Large intestine (tissue), 3 donors: ENCODE results near the gene MAN1A1. TPM values are rescaled to one million over a fixed set of nuclear protein-coding genes. Genes with fewer than 3 reads are reported as not detected.
"Not testable (repeated sequence)": the region's sequence is repeated elsewhere in the genome, so short reads cannot be mapped to it uniquely, and the experiment has no call there.

Source experiments
- DNase-seq, 2 donors: peaks; one replicate each; pipeline versions ENCODE4 v3.0.0 to v3.0.0-alpha.2; 2013
- H3K27ac ChIP-seq: one replicate; pipeline ENCODE4 v1.5.1; 2013; ENCODE audit warnings: low read length
- H3K27me3 ChIP-seq: 2 replicates; pipeline ENCODE4 v1.6.1; 2013; ENCODE audit warnings: low read length; ENCODE audit not compliant: control insufficient read depth, insufficient read depth
- H3K36me3 ChIP-seq: 2 replicates; pipeline ENCODE4 v1.6.1; 2013; ENCODE audit warnings: low read length; ENCODE audit not compliant: control insufficient read depth, insufficient read depth
- H3K4me1 ChIP-seq: one replicate; pipeline ENCODE4 v1.6.1; 2013; ENCODE audit warnings: low read length; ENCODE audit not compliant: control insufficient read depth, insufficient read depth
- H3K4me3 ChIP-seq: one replicate; pipeline ENCODE4 v1.5.1; 2013; ENCODE audit warnings: low read length
- H3K9me3 ChIP-seq: one replicate; pipeline ENCODE4 v1.6.1; 2013; ENCODE audit warnings: mild to moderate bottlenecking, low read depth, low read length, moderate library complexity; ENCODE audit not compliant: control insufficient read depth
- WGBS: methylation state at CpG from one replicate; pipeline ENCODE4 v1.1.5; 2013; ENCODE audit warnings: low lambda C conversion rate; ENCODE audit not compliant: insufficient coverage; 5-methylcytosine and 5-hydroxymethylcytosine counted together
- polyA plus RNA-seq: library from polyadenylated mRNA; unstranded; fragments of 120-200 nt; gene quantifications from one replicate; pipeline ENCODE4 v1.2.1, GENCODE V29; 2013

The MAN1A1 gene
- polyA plus RNA-seq, 1 donor: 123 TPM

- Histone ChIP-seq H3K36me3 (no peaks in the 10 kb centered on the region), H3K27me3 (no peaks in the 10 kb centered on the region), H3K27ac (no peak overlapping the region), H3K9me3 (no peaks in the 10 kb centered on the region), H3K4me1 (no peaks in the 10 kb centered on the region), H3K4me3 (no peak overlapping the region)
- WGBS: 100% methylated on average over 1 of the region's 2 CpGs
- DNase-seq: no peak
These were observed 187.3 kb downstream of the MAN1A1 start for GRCh38 chr6:119162134-119162775.

GRCh38 chr6:119161438-119161837, 188.1 kb downstream of the MAN1A1 start:
- WGBS: no CpG with 5 or more reads among the region's 4 CpGs
- H3K4me3 ChIP-seq: no peak overlapping the region
- no peak for DNase-seq

GRCh38 chr6:119160911-119161310, 188.7 kb downstream of the MAN1A1 start:
- Histone ChIP-seq H3K27me3 (no peaks in the 10 kb centered on the region), H3K4me1 (no peaks in the 10 kb centered on the region), H3K4me3 (no peak overlapping the region), H3K27ac (no peak overlapping the region), H3K9me3 (no peaks in the 10 kb centered on the region), H3K36me3 (no peaks in the 10 kb centered on the region)
- DNase-seq: no peak
- no CpG with 5 or more reads among the region's 2 CpGs for WGBS

More at GRCh38 chr6:119161438-119161837, 188.1 kb downstream of the MAN1A1 start:
- Histone ChIP-seq H3K27me3 (no peaks in the 10 kb centered on the region), H3K9me3 (no peaks in the 10 kb centered on the region), H3K4me1 (no peaks in the 10 kb centered on the region), H3K27ac (no peak overlapping the region), H3K36me3 (no peaks in the 10 kb centered on the region)

GRCh38 chr6:119158057-119158848, 191.3 kb downstream of the MAN1A1 start:
- DNase-seq: no peak
- no peaks in the 10 kb centered on the region for H3K9me3 ChIP-seq
- no peaks in the 10 kb centered on the region for H3K4me1 ChIP-seq
- no peaks in the 10 kb centered on the region for H3K27me3 ChIP-seq
- 100% methylated on average over 1 of the region's 9 CpGs for WGBS
- no peaks in the 10 kb centered on the region for H3K36me3 ChIP-seq
- H3K27ac ChIP-seq: no peak overlapping the region
- no peak overlapping the region for H3K4me3 ChIP-seq

- H3K27ac ChIP-seq: no peak overlapping the region
- no CpG with 5 or more reads among the region's 3 CpGs for WGBS
These were observed 192.1 kb downstream of the MAN1A1 start for GRCh38 chr6:119157506-119157815.

GRCh38 chr6:119156757-119157505, 192.6 kb downstream of the MAN1A1 start:
- H3K27ac ChIP-seq: no peak overlapping the region
- no peak overlapping the region for H3K4me3 ChIP-seq

More at GRCh38 chr6:119157506-119157815, 192.1 kb downstream of the MAN1A1 start:
- Histone ChIP-seq H3K4me1 (no peaks in the 10 kb centered on the region), H3K27me3 (no peaks in the 10 kb centered on the region), H3K9me3 (no peaks in the 10 kb centered on the region), H3K36me3 (no peaks in the 10 kb centered on the region), H3K4me3 (no peak overlapping the region)
- no peak for DNase-seq

GRCh38 chr6:119156082-119156481, 193.5 kb downstream of the MAN1A1 start:
- not testable (repeated sequence) for H3K36me3 ChIP-seq, H3K9me3 ChIP-seq, DNase-seq, H3K4me1 ChIP-seq, H3K27me3 ChIP-seq, H3K27ac ChIP-seq, H3K4me3 ChIP-seq
- WGBS: no CpG with 5 or more reads among the region's 4 CpGs

More at GRCh38 chr6:119156757-119157505, 192.6 kb downstream of the MAN1A1 start:
- H3K4me1 ChIP-seq: no peaks in the 10 kb centered on the region
- no peaks in the 10 kb centered on the region for H3K36me3 ChIP-seq
- WGBS: no CpG with 5 or more reads among the region's 8 CpGs
- no peaks in the 10 kb centered on the region for H3K27me3 ChIP-seq
- no peaks in the 10 kb centered on the region for H3K9me3 ChIP-seq
- DNase-seq: no peak

- H3K27me3 ChIP-seq: no peaks in the 10 kb centered on the region
- H3K36me3 ChIP-seq: no peaks in the 10 kb centered on the region
- WGBS: 100% methylated on average over 1 of the region's 3 CpGs
- no peaks in the 10 kb centered on the region for H3K9me3 ChIP-seq
- H3K27ac ChIP-seq: no peak overlapping the region
- H3K4me3 ChIP-seq: no peak overlapping the region
- H3K4me1 ChIP-seq: peaks cover 4% of the 10 kb centered on the region
- DNase-seq: no peak
These were observed 197.4 kb downstream of the MAN1A1 start for GRCh38 chr6:119152187-119152586.

GRCh38 chr6:119148825-119149525, 200.6 kb downstream of the MAN1A1 start:
- WGBS: 76% methylated on average over 5 of the region's 9 CpGs
- no peak for DNase-seq
- Histone ChIP-seq H3K4me3 (no peak overlapping the region), H3K36me3 (no peaks in the 10 kb centered on the region), H3K27ac (no peak overlapping the region), H3K9me3 (no peaks in the 10 kb centered on the region), H3K4me1 (peaks cover 4% of the 10 kb centered on the region), H3K27me3 (no peaks in the 10 kb centered on the region)
